Immature natural killer cell (primary cell): ENCODE data around the gene KIRREL1. TPM values are rescaled to one million over a fixed set of nuclear protein-coding genes. Genes with fewer than 3 reads are reported as not detected.

ENCODE experiments used
- DNase-seq, 3 donors: peaks; one replicate each; pipeline ENCODE4 v3.0.0; 2022; ENCODE audit warnings: mixed read lengths in 1 of 3
- H3K27ac Mint-ChIP-seq, 6 donors: one replicate each; pipeline ENCODE4 v1.8.0; 2020; ENCODE audit warnings: mixed read lengths in 6 of 6, mild to moderate bottlenecking in 5 of 6, inconsistent platforms in 4 of 6, moderate library complexity in 3 of 6
- H3K27me3 Mint-ChIP-seq, 3 donors: one replicate each; pipeline ENCODE4 v1.8.0; 2020 to 2021; ENCODE audit warnings: low read depth in 3 of 3, mild to moderate bottlenecking in 3 of 3, mixed read lengths in 3 of 3, moderate library complexity in 3 of 3, inconsistent platforms in 1 of 3
- H3K36me3 Mint-ChIP-seq, 3 donors: one replicate each; pipeline ENCODE4 v1.8.0; 2020; ENCODE audit warnings: mixed read lengths in 3 of 3, inconsistent platforms in 2 of 3, mild to moderate bottlenecking in 2 of 3
- H3K4me1 Mint-ChIP-seq, 2 donors: one replicate each; pipeline ENCODE4 v1.8.0; 2020; ENCODE audit warnings: inconsistent platforms in 2 of 2, mild to moderate bottlenecking in 2 of 2, mixed read lengths in 2 of 2, moderate library complexity in 1 of 2
- H3K4me3 Mint-ChIP-seq, 5 donors: one replicate each; pipeline ENCODE4 v1.8.0; 2020; ENCODE audit warnings: mild to moderate bottlenecking in 5 of 5, mixed read lengths in 5 of 5, inconsistent platforms in 3 of 5, moderate library complexity in 3 of 5
- H3K9me3 Mint-ChIP-seq, 6 donors: one replicate each; pipeline ENCODE4 v1.8.0; 2020; ENCODE audit warnings: mild to moderate bottlenecking in 6 of 6, mixed read lengths in 6 of 6, inconsistent platforms in 4 of 6, moderate library complexity in 3 of 6
- polyA plus RNA-seq, 3 donors: library from polyadenylated mRNA; unstranded; fragments of 300-500 nt; fragmentation: Illumina TruSeq; gene quantifications; one replicate each; pipeline ENCODE4 v1.2.3, GENCODE V29; 2021

Gene KIRREL1
- polyA plus RNA-seq, 3 donors from 2014 or later: not detected

- DNase-seq: no peak
- Mint-ChIP-seq H3K9me3 (no peaks in the 10 kb centered on the region), H3K36me3 (no peaks in the 10 kb centered on the region), H3K4me1 (no peaks in the 10 kb centered on the region), H3K27me3 (peaks cover 0 to 13% (median 5%) of the 10 kb centered on the region in 3 donors), H3K4me3 (no peak overlapping the region), H3K27ac (no peak overlapping the region)
These were observed 45.9 kb downstream of the KIRREL1 start for GRCh38 chr1:158039380-158039779.

- Mint-ChIP-seq H3K9me3 (no peaks in the 10 kb centered on the region), H3K27ac (no peak overlapping the region), H3K27me3 (peaks cover 0 to 13% (median 5%) of the 10 kb centered on the region in 3 donors), H3K4me1 (no peaks in the 10 kb centered on the region), H3K4me3 (no peak overlapping the region), H3K36me3 (no peaks in the 10 kb centered on the region)
- DNase-seq: no peak
These were observed 46.9 kb downstream of the KIRREL1 start for GRCh38 chr1:158040323-158040722.

GRCh38 chr1:158043232-158043631, 49.8 kb downstream of the KIRREL1 start:
- Mint-ChIP-seq H3K27me3 (peaks cover 0 to 9% (median 5%) of the 10 kb centered on the region in 3 donors), H3K4me3 (no peak overlapping the region), H3K27ac (no peak overlapping the region), H3K36me3 (no peaks in the 10 kb centered on the region), H3K4me1 (no peaks in the 10 kb centered on the region), H3K9me3 (no peaks in the 10 kb centered on the region)
- DNase-seq: no peak

GRCh38 chr1:158045639-158046038, 52.2 kb downstream of the KIRREL1 start:
- Mint-ChIP-seq H3K4me3 (no peak overlapping the region), H3K9me3 (no peaks in the 10 kb centered on the region), H3K27ac (no peak overlapping the region), H3K36me3 (no peaks in the 10 kb centered on the region), H3K27me3 (peaks cover 0 to 7% (median 1%) of the 10 kb centered on the region in 3 donors), H3K4me1 (no peaks in the 10 kb centered on the region)
- no peak for DNase-seq

- Mint-ChIP-seq H3K27ac (no peak overlapping the region), H3K4me3 (no peak overlapping the region)
These were observed 53.5 kb downstream of the KIRREL1 start for GRCh38 chr1:158046715-158047510.

GRCh38 chr1:158048371-158049067, 55.1 kb downstream of the KIRREL1 start:
- H3K4me3 Mint-ChIP-seq: no peak overlapping the region
- no peak overlapping the region for H3K27ac Mint-ChIP-seq
- no peaks in the 10 kb centered on the region for H3K36me3 Mint-ChIP-seq
- no peak for DNase-seq
- H3K27me3 Mint-ChIP-seq: peaks cover 0 to 2% (median 0%) of the 10 kb centered on the region in 3 donors
- no peaks in the 10 kb centered on the region for H3K4me1 Mint-ChIP-seq
- peaks cover 0 to 2% (median 0%) of the 10 kb centered on the region in 6 donors for H3K9me3 Mint-ChIP-seq

More at GRCh38 chr1:158046715-158047510, 53.5 kb downstream of the KIRREL1 start:
- no peak for DNase-seq
- peaks cover 0 to 1% (median under 1%) of the 10 kb centered on the region in 3 donors for H3K27me3 Mint-ChIP-seq
- no peaks in the 10 kb centered on the region for H3K4me1 Mint-ChIP-seq
- no peaks in the 10 kb centered on the region for H3K36me3 Mint-ChIP-seq
- H3K9me3 Mint-ChIP-seq: no peaks in the 10 kb centered on the region

GRCh38 chr1:158049853-158050252, 56.4 kb downstream of the KIRREL1 start:
- H3K9me3 Mint-ChIP-seq: peaks cover 0 to 2% (median 0%) of the 10 kb centered on the region in 6 donors
- peaks cover 0 to 3% (median 2%) of the 10 kb centered on the region in 3 donors for H3K27me3 Mint-ChIP-seq
- H3K27ac Mint-ChIP-seq: no peak overlapping the region
- H3K4me3 Mint-ChIP-seq: no peak overlapping the region
- H3K4me1 Mint-ChIP-seq: no peaks in the 10 kb centered on the region
- no peak for DNase-seq
- no peaks in the 10 kb centered on the region for H3K36me3 Mint-ChIP-seq

- Mint-ChIP-seq H3K27me3 (peaks cover 0 to 6% (median 4%) of the 10 kb centered on the region in 3 donors), H3K27ac (no peak overlapping the region), H3K36me3 (no peaks in the 10 kb centered on the region), H3K9me3 (peaks cover 0 to 2% (median 0%) of the 10 kb centered on the region in 6 donors), H3K4me1 (no peaks in the 10 kb centered on the region), H3K4me3 (no peak overlapping the region)
- DNase-seq: no peak
These were observed 59.8 kb downstream of the KIRREL1 start for GRCh38 chr1:158053276-158053675.

GRCh38 chr1:158054721-158055120, 61.3 kb downstream of the KIRREL1 start:
- H3K4me1 Mint-ChIP-seq: no peaks in the 10 kb centered on the region
- peaks cover 4 to 8% (median 6%) of the 10 kb centered on the region in 3 donors for H3K27me3 Mint-ChIP-seq
- no peak overlapping the region for H3K4me3 Mint-ChIP-seq
- H3K9me3 Mint-ChIP-seq: peaks cover 0 to 2% (median 0%) of the 10 kb centered on the region in 6 donors
- H3K36me3 Mint-ChIP-seq: no peaks in the 10 kb centered on the region
- H3K27ac Mint-ChIP-seq: no peak overlapping the region
- no peak for DNase-seq

GRCh38 chr1:158055854-158056253, 62.4 kb downstream of the KIRREL1 start:
- Mint-ChIP-seq H3K27ac (no peak overlapping the region), H3K36me3 (no peaks in the 10 kb centered on the region), H3K4me3 (no peak overlapping the region), H3K27me3 (peaks cover 4 to 13% (median 6%) of the 10 kb centered on the region in 3 donors), H3K4me1 (no peaks in the 10 kb centered on the region), H3K9me3 (peaks cover 0 to 2% (median 0%) of the 10 kb centered on the region in 6 donors)
- no peak for DNase-seq

- Mint-ChIP-seq H3K27me3 (peaks cover 6 to 13% (median 8%) of the 10 kb centered on the region in 3 donors), H3K9me3 (peaks cover 0 to 2% (median 0%) of the 10 kb centered on the region in 6 donors), H3K36me3 (no peaks in the 10 kb centered on the region), H3K4me3 (no peak overlapping the region), H3K27ac (no peak overlapping the region), H3K4me1 (no peaks in the 10 kb centered on the region)
- DNase-seq: no peak
These were observed 63.1 kb downstream of the KIRREL1 start for GRCh38 chr1:158056498-158056897.

GRCh38 chr1:158058237-158058985, 65.0 kb downstream of the KIRREL1 start:
- H3K4me3 Mint-ChIP-seq: no peak overlapping the region
- no peaks in the 10 kb centered on the region for H3K9me3 Mint-ChIP-seq
- H3K36me3 Mint-ChIP-seq: no peaks in the 10 kb centered on the region
- peaks cover 5 to 16% (median 11%) of the 10 kb centered on the region in 3 donors for H3K27me3 Mint-ChIP-seq
- H3K27ac Mint-ChIP-seq: no peak overlapping the region
- no peak for DNase-seq
- no peaks in the 10 kb centered on the region for H3K4me1 Mint-ChIP-seq

GRCh38 chr1:158059984-158060383, 66.5 kb downstream of the KIRREL1 start:
- DNase-seq: no peak
- Mint-ChIP-seq H3K9me3 (no peaks in the 10 kb centered on the region), H3K4me1 (no peaks in the 10 kb centered on the region), H3K27me3 (peaks cover 4 to 15% (median 11%) of the 10 kb centered on the region in 3 donors), H3K27ac (no peak overlapping the region), H3K4me3 (no peak overlapping the region), H3K36me3 (no peaks in the 10 kb centered on the region)

- Mint-ChIP-seq H3K27ac (no peak overlapping the region), H3K4me3 (no peak overlapping the region), H3K36me3 (no peaks in the 10 kb centered on the region), H3K27me3 (peaks cover 3 to 12% (median 11%) of the 10 kb centered on the region in 3 donors), H3K9me3 (no peaks in the 10 kb centered on the region), H3K4me1 (no peaks in the 10 kb centered on the region)
- no peak for DNase-seq
These were observed 68.7 kb downstream of the KIRREL1 start for GRCh38 chr1:158062174-158062573.
